Measurements from ENCODE around the gene CKLF.
"Not testable (repeated sequence)": the region's sequence is repeated elsewhere in the genome, so short reads cannot be mapped to it uniquely, and the experiment has no call there.

The CKLF gene

DNA sequence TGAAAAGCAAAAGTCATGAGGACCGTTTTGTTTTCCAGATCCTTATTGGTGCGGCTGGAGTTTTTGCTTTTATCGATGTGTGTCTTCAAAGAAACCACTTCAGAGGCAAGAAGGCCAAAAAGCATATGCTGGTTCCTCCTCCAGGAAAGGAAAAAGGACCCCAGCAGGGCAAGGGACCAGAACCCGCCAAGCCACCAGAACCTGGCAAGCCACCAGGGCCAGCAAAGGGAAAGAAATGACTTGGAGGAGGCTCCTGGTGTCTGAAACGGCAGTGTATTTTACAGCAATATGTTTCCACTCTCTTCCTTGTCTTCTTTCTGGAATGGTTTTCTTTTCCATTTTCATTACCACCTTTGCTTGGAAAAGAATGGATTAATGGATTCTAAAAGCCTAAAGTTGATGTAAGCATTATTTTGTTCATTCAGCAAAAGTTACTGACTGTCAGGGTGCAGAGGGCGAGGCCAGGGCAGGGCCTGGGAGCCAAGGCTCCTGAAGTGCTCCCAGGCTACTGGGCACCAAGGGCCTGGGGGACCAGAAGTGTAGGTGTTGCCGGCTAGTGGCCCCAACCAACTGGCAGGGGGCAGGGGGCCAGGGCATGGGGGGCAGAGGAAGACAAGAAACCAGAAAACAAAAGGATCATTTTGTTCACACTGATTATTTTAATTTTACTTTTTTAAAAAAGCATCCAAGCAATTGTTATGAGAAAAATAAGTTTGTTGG, 35.7 kb downstream of the CKLF start:
- no peaks in the 10 kb centered on the region for H3K27me3 ChIP-seq (ENCODE audit: control insufficient read depth, insufficient read depth, low read length)
- H3K36me3 ChIP-seq (ENCODE audit: control insufficient read depth, insufficient read depth, low read length) = no peaks in the 10 kb centered on the region
- H3K4me1 ChIP-seq (ENCODE audit: control insufficient read depth, insufficient read depth, low read length) = no peaks in the 10 kb centered on the region
- H3K4me3 ChIP-seq (ENCODE audit: low read length) = no peak overlapping the region
- no peak overlapping the region for H3K27ac ChIP-seq (ENCODE audit: low read depth, low read length)
- H3K9ac ChIP-seq (ENCODE audit: low read length) = no peak overlapping the region

DNA sequence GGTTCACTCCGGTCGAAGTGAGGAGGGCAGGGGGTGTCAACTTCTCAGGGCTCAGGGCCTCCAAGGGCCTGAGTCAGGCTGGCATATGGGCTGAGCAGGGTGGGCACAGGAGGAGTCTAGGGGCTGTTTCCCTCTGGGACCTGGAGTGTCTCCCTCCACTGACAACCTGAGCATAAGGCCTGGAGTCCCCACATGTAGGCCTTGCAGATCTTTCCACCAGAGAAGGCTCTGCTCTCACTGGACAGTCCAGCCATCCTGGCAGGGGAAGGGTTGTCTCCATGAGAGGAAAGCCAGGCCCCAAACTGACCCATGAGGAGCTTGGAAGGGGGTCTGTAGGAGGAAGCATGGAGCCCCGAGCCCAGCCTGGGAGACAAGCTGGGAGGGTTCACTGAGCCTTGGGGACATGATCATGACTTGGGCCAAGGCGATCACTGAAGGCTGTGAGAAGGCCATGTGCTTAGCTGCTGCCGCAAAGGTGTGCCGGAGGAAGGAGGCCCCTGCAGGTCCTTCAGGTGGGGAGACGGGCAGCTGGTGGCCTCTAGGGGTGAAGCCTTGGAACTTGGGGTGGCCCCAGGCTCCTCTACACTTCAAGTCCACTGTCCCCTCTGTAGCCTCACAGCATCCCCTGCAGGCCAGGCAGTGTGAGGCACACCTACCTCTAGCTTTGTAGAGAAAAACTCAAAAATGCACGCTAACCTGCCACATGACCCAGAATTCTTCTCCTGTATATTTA, 36.8 kb downstream of the CKLF start:
- Histone ChIP-seq H3K27ac (ENCODE audit: low read depth, low read length) (no peak overlapping the region), H3K36me3 (ENCODE audit: control insufficient read depth, insufficient read depth, low read length) (no peaks in the 10 kb centered on the region), H3K9ac (ENCODE audit: low read length) (no peak overlapping the region), H3K4me1 (ENCODE audit: control insufficient read depth, insufficient read depth, low read length) (no peaks in the 10 kb centered on the region), H3K27me3 (ENCODE audit: control insufficient read depth, insufficient read depth, low read length) (no peaks in the 10 kb centered on the region), H3K4me3 (ENCODE audit: low read length) (no peak overlapping the region)

DNA sequence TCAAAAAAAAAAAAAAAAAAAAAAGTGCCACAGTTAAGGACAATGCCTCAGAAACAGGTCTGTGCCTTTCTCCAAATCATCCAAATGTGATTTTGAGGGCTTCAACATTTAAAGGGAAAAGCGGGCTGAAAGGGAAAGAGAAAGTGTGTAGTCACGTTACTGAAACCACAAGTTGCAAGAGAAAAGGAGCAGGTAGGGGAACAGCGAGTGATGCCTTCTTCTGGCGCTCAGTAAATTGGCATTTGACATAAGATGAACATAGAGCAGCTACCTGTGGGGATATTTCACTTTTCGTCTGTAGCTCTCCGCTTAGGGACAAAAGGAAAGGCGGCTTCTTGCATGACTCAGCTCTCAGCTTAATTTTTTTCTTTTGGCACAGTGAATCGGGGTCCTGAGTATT, 37.9 kb downstream of the CKLF start:
- Histone ChIP-seq H3K4me1 (ENCODE audit: control insufficient read depth, insufficient read depth, low read length) (no peaks in the 10 kb centered on the region), H3K4me3 (ENCODE audit: low read length) (no peak overlapping the region), H3K36me3 (ENCODE audit: control insufficient read depth, insufficient read depth, low read length) (no peaks in the 10 kb centered on the region), H3K27me3 (ENCODE audit: control insufficient read depth, insufficient read depth, low read length) (no peaks in the 10 kb centered on the region), H3K9ac (ENCODE audit: low read length) (no peak overlapping the region), H3K27ac (ENCODE audit: low read depth, low read length) (no peak overlapping the region)

DNA sequence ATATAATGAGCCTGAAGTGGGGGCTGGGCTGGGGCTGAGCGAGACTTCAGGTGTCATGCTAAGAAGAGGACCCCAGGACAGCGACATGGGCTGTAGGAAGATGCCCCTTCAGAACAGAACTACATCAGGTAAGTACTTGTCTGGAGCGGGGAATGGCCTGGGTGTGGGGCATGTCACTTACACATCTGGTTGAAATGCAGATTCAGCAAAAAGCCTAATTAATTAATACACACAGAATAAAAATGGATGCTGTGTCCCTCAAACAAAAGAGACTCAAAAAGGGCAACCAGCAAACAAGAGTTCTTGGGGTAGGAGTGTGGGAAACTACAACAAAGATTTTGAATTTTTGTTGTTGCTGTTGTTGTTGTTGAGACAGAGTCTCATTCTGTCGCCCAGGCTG, 38.6 kb downstream of the CKLF start:
- Histone ChIP-seq H3K36me3 (ENCODE audit: control insufficient read depth, insufficient read depth, low read length) (no peaks in the 10 kb centered on the region), H3K4me3 (ENCODE audit: low read length) (no peak overlapping the region), H3K27ac (ENCODE audit: low read depth, low read length) (no peak overlapping the region), H3K27me3 (ENCODE audit: control insufficient read depth, insufficient read depth, low read length) (no peaks in the 10 kb centered on the region), H3K9ac (ENCODE audit: low read length) (no peak overlapping the region), H3K4me1 (ENCODE audit: control insufficient read depth, insufficient read depth, low read length) (no peaks in the 10 kb centered on the region)

DNA sequence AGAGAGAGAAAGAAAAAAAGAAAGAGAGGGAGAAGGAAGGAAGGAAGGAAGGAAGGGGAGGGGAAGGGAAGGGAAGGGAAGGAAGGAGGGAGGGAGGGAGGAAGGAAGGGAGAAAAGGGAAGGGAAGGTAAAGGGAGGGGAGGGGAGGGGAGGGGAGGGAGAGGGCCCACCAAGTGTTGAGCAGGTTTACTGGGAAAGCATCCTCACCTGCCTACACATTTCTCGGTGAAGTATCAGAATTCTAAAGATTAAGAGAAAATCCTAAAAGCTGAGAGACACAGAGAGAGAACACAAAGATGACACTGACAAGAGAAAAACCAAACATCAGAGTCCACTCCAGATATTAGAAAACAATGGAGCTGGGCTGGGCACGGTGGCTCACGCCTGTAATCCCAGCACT, 39.9 kb downstream of the CKLF start:
- no peaks in the 10 kb centered on the region for H3K4me1 ChIP-seq (ENCODE audit: control insufficient read depth, insufficient read depth, low read length)
- H3K27me3 ChIP-seq (ENCODE audit: control insufficient read depth, insufficient read depth, low read length) = no peaks in the 10 kb centered on the region
- no peak overlapping the region for H3K9ac ChIP-seq (ENCODE audit: low read length)
- no peak overlapping the region for H3K4me3 ChIP-seq (ENCODE audit: low read length)
- H3K36me3 ChIP-seq (ENCODE audit: control insufficient read depth, insufficient read depth, low read length) = no peaks in the 10 kb centered on the region
- no peak overlapping the region for H3K27ac ChIP-seq (ENCODE audit: low read depth, low read length)

DNA sequence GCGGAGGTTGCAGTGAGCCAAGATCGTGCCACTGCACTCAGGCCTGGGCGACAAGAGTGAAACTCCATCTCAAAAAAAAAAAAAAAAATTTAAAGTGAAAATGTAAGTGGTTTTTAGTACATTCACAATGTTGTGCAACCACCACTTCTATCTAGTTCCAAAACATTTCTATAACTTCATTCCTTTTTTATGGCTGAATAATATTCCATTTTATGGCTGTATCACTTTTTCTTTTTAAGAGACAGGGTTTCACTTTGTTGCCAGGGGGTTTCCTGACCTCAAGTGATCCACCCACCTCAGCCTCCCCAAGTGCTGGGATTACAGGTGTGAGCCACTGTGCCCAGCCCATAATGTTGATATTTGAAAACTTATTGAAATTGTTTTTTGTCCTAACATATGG, 40.4 kb downstream of the CKLF start:
- Histone ChIP-seq H3K27ac (ENCODE audit: low read depth, low read length) (no peak overlapping the region), H3K27me3 (ENCODE audit: control insufficient read depth, insufficient read depth, low read length) (no peaks in the 10 kb centered on the region), H3K9ac (ENCODE audit: low read length) (no peak overlapping the region), H3K4me1 (ENCODE audit: control insufficient read depth, insufficient read depth, low read length) (no peaks in the 10 kb centered on the region), H3K36me3 (ENCODE audit: control insufficient read depth, insufficient read depth, low read length) (no peaks in the 10 kb centered on the region), H3K4me3 (ENCODE audit: low read length) (no peak overlapping the region)

DNA sequence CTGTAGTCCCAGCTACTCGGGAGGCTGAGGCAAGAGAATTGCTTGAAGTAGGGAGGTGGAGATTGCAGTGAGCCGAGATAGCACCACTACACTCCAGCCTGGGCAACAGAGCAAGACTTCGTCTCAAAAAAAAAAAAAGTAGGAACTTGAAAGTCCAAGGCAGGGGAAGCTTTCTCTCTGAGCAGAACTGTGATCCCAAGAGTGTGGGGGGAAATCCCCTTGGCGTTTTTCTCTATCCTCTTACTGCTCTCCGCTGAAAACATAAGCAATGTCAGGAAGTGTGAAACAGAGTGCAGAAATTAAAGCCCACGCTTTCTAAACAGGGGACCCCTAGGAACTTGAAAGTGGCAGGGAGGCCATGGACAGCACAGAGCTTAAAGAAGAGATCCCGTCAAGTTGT, 42.4 kb downstream of the CKLF start:
- Histone ChIP-seq H3K27me3 (ENCODE audit: control insufficient read depth, insufficient read depth, low read length) (no peaks in the 10 kb centered on the region), H3K27ac (ENCODE audit: low read depth, low read length) (no peak overlapping the region), H3K4me3 (ENCODE audit: low read length) (no peak overlapping the region), H3K36me3 (ENCODE audit: control insufficient read depth, insufficient read depth, low read length) (no peaks in the 10 kb centered on the region), H3K4me1 (ENCODE audit: control insufficient read depth, insufficient read depth, low read length) (no peaks in the 10 kb centered on the region), H3K9ac (ENCODE audit: low read length) (no peak overlapping the region)

DNA sequence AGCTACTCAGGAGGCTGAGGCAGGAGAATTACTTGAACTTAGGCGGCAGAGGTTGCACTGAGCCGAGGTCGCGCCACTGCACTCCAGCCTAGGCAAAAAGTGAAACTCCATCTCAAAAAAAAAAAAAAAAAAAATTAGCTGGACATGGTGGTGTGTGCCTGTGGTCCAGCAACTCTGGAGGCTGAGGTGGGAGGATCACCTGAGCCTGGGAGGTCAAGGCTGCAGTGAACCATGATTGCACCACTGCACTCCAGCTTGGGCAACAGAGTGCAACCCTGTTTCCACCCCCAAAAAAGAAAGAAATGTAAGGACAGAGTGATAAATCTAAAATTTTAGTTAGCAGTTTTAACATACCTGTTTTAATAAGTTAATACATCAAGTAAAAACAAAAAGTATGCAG, 44.2 kb downstream of the CKLF start:
- not testable (repeated sequence) for H3K9ac ChIP-seq (ENCODE audit: low read length); H3K4me1 ChIP-seq (ENCODE audit: control insufficient read depth, insufficient read depth, low read length); H3K4me3 ChIP-seq (ENCODE audit: low read length); H3K27me3 ChIP-seq (ENCODE audit: control insufficient read depth, insufficient read depth, low read length); H3K36me3 ChIP-seq (ENCODE audit: control insufficient read depth, insufficient read depth, low read length); H3K27ac ChIP-seq (ENCODE audit: low read depth, low read length)

DNA sequence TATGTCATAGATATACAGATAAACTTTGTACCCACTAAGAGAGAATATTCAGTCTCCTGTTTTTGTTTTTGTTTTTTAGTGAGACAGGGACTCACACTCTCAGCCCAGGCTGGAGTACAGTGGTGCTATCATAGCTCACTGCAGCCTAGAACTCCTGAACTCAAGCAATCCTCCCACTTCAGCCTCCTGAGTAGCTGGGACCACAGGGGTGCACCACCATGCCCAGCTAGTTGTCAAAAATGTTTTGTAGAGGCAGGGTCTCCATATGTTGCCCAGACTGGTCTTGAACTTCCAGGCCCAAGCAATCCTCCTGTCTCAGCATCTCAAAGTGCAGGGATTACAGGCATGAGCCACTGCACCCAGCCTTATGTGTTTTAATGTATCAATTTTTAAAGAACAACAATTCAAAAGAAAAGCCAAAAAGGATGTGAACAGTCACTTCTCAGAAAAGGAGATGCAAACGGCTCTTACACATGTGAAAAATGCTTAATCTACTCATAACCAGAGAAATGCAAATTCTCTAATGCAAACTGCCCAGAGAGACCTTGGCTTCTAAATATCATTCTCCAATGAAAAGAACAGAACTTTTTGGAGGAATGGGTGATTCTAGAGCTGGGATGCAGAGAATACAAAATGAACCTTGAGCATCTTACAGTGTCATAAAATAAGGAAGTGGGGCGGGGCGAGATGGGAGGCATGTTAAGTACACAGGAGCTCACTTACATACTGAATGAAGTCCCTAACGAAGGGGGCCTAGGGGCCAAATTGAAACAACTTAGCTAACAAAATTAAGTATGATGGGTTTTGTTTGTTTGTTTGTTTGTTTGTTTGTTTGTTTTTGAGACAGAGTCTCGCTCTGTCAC, 44.8 kb downstream of the CKLF start:
- H3K9ac ChIP-seq (ENCODE audit: low read length) = no peak overlapping the region
- H3K27me3 ChIP-seq (ENCODE audit: control insufficient read depth, insufficient read depth, low read length) = no peaks in the 10 kb centered on the region
- H3K27ac ChIP-seq (ENCODE audit: low read depth, low read length) = no peak overlapping the region
- H3K4me3 ChIP-seq (ENCODE audit: low read length) = no peak overlapping the region
- H3K36me3 ChIP-seq (ENCODE audit: control insufficient read depth, insufficient read depth, low read length) = no peaks in the 10 kb centered on the region
- H3K4me1 ChIP-seq (ENCODE audit: control insufficient read depth, insufficient read depth, low read length) = no peaks in the 10 kb centered on the region

DNA sequence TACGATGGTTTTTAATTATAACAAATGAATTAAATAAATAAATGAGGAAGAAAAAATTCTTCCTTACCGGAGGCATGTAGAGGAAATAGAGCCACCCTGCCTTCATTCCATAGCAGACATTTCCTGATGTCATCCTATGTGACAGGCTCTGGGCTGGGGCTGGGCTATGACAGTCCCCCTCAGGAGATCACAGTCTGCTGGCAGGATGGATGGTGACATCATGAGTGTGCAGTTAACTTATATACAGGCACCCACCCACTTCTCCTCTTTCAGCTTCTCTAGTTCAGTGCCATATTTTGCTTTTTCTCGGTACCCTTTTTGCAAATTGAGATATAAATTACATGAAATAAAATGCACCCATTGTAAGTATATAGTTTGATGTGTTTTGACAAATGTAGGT, 45.7 kb downstream of the CKLF start:
- no peaks in the 10 kb centered on the region for H3K27me3 ChIP-seq (ENCODE audit: control insufficient read depth, insufficient read depth, low read length)
- H3K27ac ChIP-seq (ENCODE audit: low read depth, low read length) = no peak overlapping the region
- no peaks in the 10 kb centered on the region for H3K36me3 ChIP-seq (ENCODE audit: control insufficient read depth, insufficient read depth, low read length)
- no peak overlapping the region for H3K4me3 ChIP-seq (ENCODE audit: low read length)
- H3K9ac ChIP-seq (ENCODE audit: low read length) = no peak overlapping the region
- no peaks in the 10 kb centered on the region for H3K4me1 ChIP-seq (ENCODE audit: control insufficient read depth, insufficient read depth, low read length)

DNA sequence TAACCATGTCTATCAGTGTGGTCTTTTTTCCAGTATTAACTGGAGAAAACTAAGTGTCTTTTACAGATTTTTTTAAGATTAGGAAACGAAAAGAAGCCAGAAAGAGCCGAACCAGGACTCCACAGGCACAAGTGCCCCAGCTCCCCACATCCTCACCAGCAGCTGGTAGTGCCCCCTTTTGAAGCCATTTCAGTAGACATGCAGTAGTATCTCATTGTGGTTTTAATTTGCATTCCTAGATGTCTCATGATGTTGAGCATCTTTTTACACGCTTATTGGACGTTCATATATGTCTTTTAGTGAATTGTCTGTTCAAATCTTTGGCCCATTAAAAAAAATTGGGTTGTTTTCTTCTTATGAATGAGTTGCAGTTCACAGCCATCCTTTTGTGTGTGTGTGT, 47.4 kb downstream of the CKLF start:
- Histone ChIP-seq H3K27me3 (ENCODE audit: control insufficient read depth, insufficient read depth, low read length) (peaks cover 4% of the 10 kb centered on the region), H3K4me3 (ENCODE audit: low read length) (no peak overlapping the region), H3K9ac (ENCODE audit: low read length) (no peak overlapping the region), H3K36me3 (ENCODE audit: control insufficient read depth, insufficient read depth, low read length) (no peaks in the 10 kb centered on the region), H3K4me1 (ENCODE audit: control insufficient read depth, insufficient read depth, low read length) (peaks cover 2% of the 10 kb centered on the region), H3K27ac (ENCODE audit: low read depth, low read length) (no peak overlapping the region)

DNA sequence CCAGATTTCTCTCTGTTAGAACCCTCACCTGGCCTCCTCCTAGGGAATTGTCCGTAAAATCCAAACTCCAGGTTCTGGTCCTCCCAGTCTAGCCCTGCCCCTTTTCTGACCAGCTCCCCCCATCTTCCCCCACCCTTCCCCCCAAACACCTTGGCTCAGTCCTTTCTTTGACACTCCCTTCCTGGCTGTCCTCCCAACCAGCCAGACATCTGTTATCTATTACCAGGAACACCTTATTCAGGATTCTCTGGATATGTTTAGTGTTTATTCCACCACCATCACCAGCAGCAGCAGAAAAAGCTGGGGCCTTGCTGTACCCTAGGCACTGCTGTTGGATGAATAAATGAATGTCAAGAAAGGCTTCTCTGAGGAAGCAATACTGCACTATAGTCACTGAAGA, 48.1 kb downstream of the CKLF start:
- Histone ChIP-seq H3K4me1 (ENCODE audit: control insufficient read depth, insufficient read depth, low read length) (peaks cover 2% of the 10 kb centered on the region), H3K9ac (ENCODE audit: low read length) (no peak overlapping the region), H3K27ac (ENCODE audit: low read depth, low read length) (no peak overlapping the region), H3K36me3 (ENCODE audit: control insufficient read depth, insufficient read depth, low read length) (no peaks in the 10 kb centered on the region), H3K4me3 (ENCODE audit: low read length) (no peak overlapping the region), H3K27me3 (ENCODE audit: control insufficient read depth, insufficient read depth, low read length) (peaks cover 4% of the 10 kb centered on the region)

Measured in rectal smooth muscle tissue (tissue), 1 donor.